ENCODE data around the gene MLKL.

GRCh38 chr16:74748616-74749026 is 48.0 kb upstream of the MLKL start:
- TF ChIP-seq, protein P1, sequence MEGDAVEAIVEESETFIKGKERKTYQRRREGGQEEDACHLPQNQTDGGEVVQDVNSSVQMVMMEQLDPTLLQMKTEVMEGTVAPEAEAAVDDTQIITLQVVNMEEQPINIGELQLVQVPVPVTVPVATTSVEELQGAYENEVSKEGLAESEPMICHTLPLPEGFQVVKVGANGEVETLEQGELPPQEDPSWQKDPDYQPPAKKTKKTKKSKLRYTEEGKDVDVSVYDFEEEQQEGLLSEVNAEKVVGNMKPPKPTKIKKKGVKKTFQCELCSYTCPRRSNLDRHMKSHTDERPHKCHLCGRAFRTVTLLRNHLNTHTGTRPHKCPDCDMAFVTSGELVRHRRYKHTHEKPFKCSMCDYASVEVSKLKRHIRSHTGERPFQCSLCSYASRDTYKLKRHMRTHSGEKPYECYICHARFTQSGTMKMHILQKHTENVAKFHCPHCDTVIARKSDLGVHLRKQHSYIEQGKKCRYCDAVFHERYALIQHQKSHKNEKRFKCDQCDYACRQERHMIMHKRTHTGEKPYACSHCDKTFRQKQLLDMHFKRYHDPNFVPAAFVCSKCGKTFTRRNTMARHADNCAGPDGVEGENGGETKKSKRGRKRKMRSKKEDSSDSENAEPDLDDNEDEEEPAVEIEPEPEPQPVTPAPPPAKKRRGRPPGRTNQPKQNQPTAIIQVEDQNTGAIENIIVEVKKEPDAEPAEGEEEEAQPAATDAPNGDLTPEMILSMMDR (IDR thresholded peaks at IDR 0.05): no peak
- TF ChIP-seq POLR2AphosphoS5 (IDR thresholded peaks at IDR 0.05) (no peak), POLR2A (IDR thresholded peaks at IDR 0.05) (no peak)

All from prostate gland (tissue), 2 donors.